KBM-7 (cell line): ENCODE measurements around the gene CASZ1.

Experiments used
- DNase-seq: peaks from one replicate; pipeline ENCODE4 v3.0.0-alpha.2; 2015
- in situ Hi-C: fragments of 300-500 bp; cut with MboI; formaldehyde crosslinking; loops from 2 replicates; pipeline ENCODE4 v1.14.3; 2020; ENCODE audit warnings: low sequenced_read_pairs, low pct_unique_long_range_greater_than_20kb, mixed read lengths

Gene CASZ1

GRCh38 chr1:10667861-10668761 lies 128.3 kb downstream of the CASZ1 start:
- no peak for DNase-seq
- in situ Hi-C loops: no loop called here

GRCh38 chr1:10665930-10666850 lies 130.3 kb downstream of the CASZ1 start:
- no peak for DNase-seq
- in situ Hi-C loops: no loop called here

GRCh38 chr1:10665226-10665625 lies 131.2 kb downstream of the CASZ1 start:
- no peak for DNase-seq
- in situ Hi-C loops: no loop called here

- in situ Hi-C loops: no loop called here
- no peak for DNase-seq
These were observed 132.2 kb downstream of the CASZ1 start for GRCh38 chr1:10664251-10664650.

- no peak for DNase-seq
- in situ Hi-C loops: no loop called here
These were observed 132.8 kb downstream of the CASZ1 start for GRCh38 chr1:10663678-10664035.

GRCh38 chr1:10662824-10663677 lies 133.4 kb downstream of the CASZ1 start:
- DNase-seq: no peak
- in situ Hi-C loops: no loop called here

- in situ Hi-C loops: no loop called here
- no peak for DNase-seq
These were observed 134.3 kb downstream of the CASZ1 start for GRCh38 chr1:10662090-10662688.

- in situ Hi-C loops: no loop called here
- DNase-seq: no peak
These were observed 135.0 kb downstream of the CASZ1 start for GRCh38 chr1:10661453-10661852.

GRCh38 chr1:10659646-10660540 lies 136.6 kb downstream of the CASZ1 start:
- in situ Hi-C loops: no loop called here

GRCh38 chr1:10659218-10659617 lies 137.2 kb downstream of the CASZ1 start:
- DNase-seq: no peak
- in situ Hi-C loops: no loop called here

More at GRCh38 chr1:10659646-10660540, 136.6 kb downstream of the CASZ1 start:
- DNase-seq: no peak

- DNase-seq: no peak
- in situ Hi-C loops: no loop called here
These were observed 137.9 kb downstream of the CASZ1 start for GRCh38 chr1:10658396-10659066.

- DNase-seq: no peak
- in situ Hi-C loops: no loop called here
These were observed 139.2 kb downstream of the CASZ1 start for GRCh38 chr1:10657088-10657847.

- no peak for DNase-seq
- in situ Hi-C loops: no loop called here
These were observed 140.0 kb downstream of the CASZ1 start for GRCh38 chr1:10656431-10656830.

GRCh38 chr1:10655002-10655401 lies 141.4 kb downstream of the CASZ1 start:
- in situ Hi-C loops: no loop called here

GRCh38 chr1:10653370-10654125 lies 142.9 kb downstream of the CASZ1 start:
- DNase-seq: no peak
- in situ Hi-C loops: no loop called here

More at GRCh38 chr1:10655002-10655401, 141.4 kb downstream of the CASZ1 start:
- no peak for DNase-seq

GRCh38 chr1:10652626-10653025 lies 143.8 kb downstream of the CASZ1 start:
- in situ Hi-C loops: no loop called here
- no peak for DNase-seq
